PC-9 (cell line): ENCODE measurements around the gene ITM2C. TPM values are rescaled to one million over a fixed set of nuclear protein-coding genes. Genes with fewer than 3 reads are reported as not detected.

ENCODE experiments used
- BruUV-seq: library from RNA; stranded (reverse); fragments of 400-500 nt; replicated peaks from 2 replicates; lab custom pipeline; 2021; lab: Mats Ljungman, UMichigan
- CTCF ChIA-PET: fragments of 300-600 bp; sonication (Branson Sonifier 250); formaldehyde crosslinking; loops from one replicate; lab custom pipeline; 2022; ENCODE audit warnings: antibody characterized with exemption; lab: Charles Lee
- POLR2A ChIA-PET: fragments of 300-600 bp; sonication (Branson Sonifier 250); formaldehyde crosslinking; loops from one replicate; lab custom pipeline; 2022; ENCODE audit warnings: antibody characterized with exemption; ENCODE audit not compliant: unreplicated experiment; lab: Charles Lee
- DNase-seq, 2 experiments: peaks; one replicate each; pipeline versions ENCODE4 v3.0.0 to v3.0.0-alpha.2; 2015 to 2022; ENCODE audit warnings: mixed read lengths in 1 of 2
- H2AFZ ChIP-seq: fragments of 200-600 bp; sonication (generic); 2 replicates; pipeline ENCODE4 v1.8.1; 2017; ENCODE audit warnings: antibody characterized with exemption
- H3F3A ChIP-seq: fragments of 200-600 bp; sonication (generic); 2 replicates; pipeline ENCODE4 v1.8.1; 2017; ENCODE audit warnings: antibody characterized with exemption, mild to moderate bottlenecking, low read depth; ENCODE audit not compliant: insufficient read depth
- H3K27ac ChIP-seq: fragments of 200-600 bp; sonication (generic); 2 replicates; pipeline ENCODE4 v1.6.1; 2016; ENCODE audit warnings: mixed run types
- H3K27me3 ChIP-seq: fragments of 200-600 bp; sonication (generic); 2 replicates; pipeline ENCODE4 v1.6.1; 2016; ENCODE audit warnings: low read depth, mixed run types; ENCODE audit not compliant: insufficient read depth
- H3K36me3 ChIP-seq: fragments of 200-600 bp; sonication (generic); 2 replicates; pipeline ENCODE4 v1.6.1; 2016; ENCODE audit warnings: low read depth, mixed run types
- H3K4me1 ChIP-seq: fragments of 200-600 bp; sonication (generic); replicated peaks from 2 replicates; pipeline ENCODE4 v1.6.1; 2016; ENCODE audit warnings: mixed run types; ENCODE audit not compliant: insufficient read depth
- H3K4me2 ChIP-seq: fragments of 200-600 bp; sonication (generic); 2 replicates; pipeline ENCODE4 v1.6.1; 2017; ENCODE audit warnings: mixed run types
- H3K4me3 ChIP-seq: fragments of 200-600 bp; sonication (generic); 2 replicates; pipeline ENCODE4 v1.6.1; 2016; ENCODE audit warnings: mixed run types
- H3K79me2 ChIP-seq: fragments of 200-600 bp; sonication (generic); 2 replicates; pipeline ENCODE4 v1.6.1; 2017; ENCODE audit warnings: low read depth, mixed run types
- H3K9me2 ChIP-seq: fragments of 200-600 bp; sonication (generic); 2 replicates; pipeline ENCODE4 v1.8.1; 2017; ENCODE audit warnings: mild to moderate bottlenecking; ENCODE audit not compliant: insufficient read depth
- H3K9me3 ChIP-seq: fragments of 200-600 bp; sonication (generic); 2 replicates; pipeline ENCODE4 v1.8.1; 2016; ENCODE audit warnings: low read depth; ENCODE audit not compliant: insufficient read depth
- H4K20me1 ChIP-seq: fragments of 200-600 bp; sonication (generic); 2 replicates; pipeline ENCODE4 v1.8.1; 2017; ENCODE audit not compliant: insufficient read depth
- CTCF ChIP-seq: fragments of 200-600 bp; sonication (generic); conservative IDR thresholded peaks from 2 replicates; pipeline ENCODE4 v1.6.1; 2017; ENCODE audit warnings: mixed run types, antibody characterized with exemption, mild to moderate bottlenecking, moderate library complexity
- EZH2 ChIP-seq: fragments of 200-600 bp; sonication (generic); IDR thresholded peaks from 2 replicates; pipeline ENCODE4 v1.8.0; 2017; ENCODE audit warnings: antibody characterized with exemption, low read depth
- intact Hi-C: fragments of 100-400 bp; cut with micrococcal nuclease; formaldehyde crosslinking; loops from one replicate; pipeline ENCODE4 v1.10.0; 2022; ENCODE audit not compliant: unreplicated experiment
- total RNA-seq: library from RNA; stranded (reverse); gene quantifications from 2 replicates; pipeline ENCODE4 v1.2.3, GENCODE V29; 2021

The ITM2C gene
- total RNA-seq, 1 experiment from 2014 or later, result 76.0 TPM

GRCh38 chr2:230872968-230873660, 8.4 kb downstream of the ITM2C start:
- Histone ChIP-seq H3K4me3 (no peak overlapping the region), H3K9me3 (no peaks in the 10 kb centered on the region), H3K4me2 (no peak overlapping the region), H3K4me1 (no peaks in the 10 kb centered on the region), H3F3A (no peaks in the 10 kb centered on the region), H3K27ac (no peak overlapping the region), H3K9me2 (no peaks in the 10 kb centered on the region), H2AFZ (no peak overlapping the region), H3K27me3 (no peaks in the 10 kb centered on the region), H3K79me2 (no peaks in the 10 kb centered on the region), H3K36me3 (no peaks in the 10 kb centered on the region), H4K20me1 (no peaks in the 10 kb centered on the region)
- DNase-seq, result no peak
- CTCF ChIA-PET, result no interaction called here
- POLR2A ChIA-PET, result interaction anchor here (0.5 kb wide), 1 partner anchor 375 kb away, joined by 11 read pairs; no protein-coding TSS in a partner anchor
- TF ChIP-seq CTCF (no peak), EZH2 (no peak)
- intact Hi-C loops, result no loop called here
- no TSS peak for BruUV-seq

GRCh38 chr2:230873661-230874401, 9.1 kb downstream of the ITM2C start:
- no peak overlapping the region for H3K4me2 ChIP-seq
- no peaks in the 10 kb centered on the region for H3K79me2 ChIP-seq
- no TSS peak for BruUV-seq
- no peaks in the 10 kb centered on the region for H3K4me1 ChIP-seq
- TF ChIP-seq EZH2 (no peak), CTCF (no peak)
- H3F3A ChIP-seq, result no peaks in the 10 kb centered on the region
- H3K27me3 ChIP-seq, result no peaks in the 10 kb centered on the region
- POLR2A ChIA-PET, result no interaction called here
- no peaks in the 10 kb centered on the region for H3K9me3 ChIP-seq
- H2AFZ ChIP-seq, result no peak overlapping the region
- no peak for DNase-seq
- no peaks in the 10 kb centered on the region for H4K20me1 ChIP-seq
- H3K4me3 ChIP-seq, result no peak overlapping the region
- H3K9me2 ChIP-seq, result no peaks in the 10 kb centered on the region
- CTCF ChIA-PET, result no interaction called here
- H3K36me3 ChIP-seq, result no peaks in the 10 kb centered on the region
- intact Hi-C loops, result no loop called here
- H3K27ac ChIP-seq, result no peak overlapping the region

GRCh38 chr2:230874456-230874855, 9.7 kb downstream of the ITM2C start:
- H3K9me2 ChIP-seq, result no peaks in the 10 kb centered on the region
- no peaks in the 10 kb centered on the region for H3F3A ChIP-seq
- no peaks in the 10 kb centered on the region for H3K9me3 ChIP-seq
- no peaks in the 10 kb centered on the region for H3K4me1 ChIP-seq
- no peak overlapping the region for H2AFZ ChIP-seq
- no peak overlapping the region for H3K4me3 ChIP-seq
- no peaks in the 10 kb centered on the region for H4K20me1 ChIP-seq
- DNase-seq, result no peak
- intact Hi-C loops, result no loop called here
- no peaks in the 10 kb centered on the region for H3K36me3 ChIP-seq
- H3K27ac ChIP-seq, result no peak overlapping the region
- H3K27me3 ChIP-seq, result no peaks in the 10 kb centered on the region
- no peaks in the 10 kb centered on the region for H3K79me2 ChIP-seq
- no peak overlapping the region for H3K4me2 ChIP-seq
- POLR2A ChIA-PET, result no interaction called here
- no peak for TF ChIP-seq CTCF
- no peak for TF ChIP-seq EZH2
- CTCF ChIA-PET, result no interaction called here
- BruUV-seq, result no TSS peak
